Measurements from ENCODE around the gene RPL28. TPM values are rescaled to one million over a fixed set of nuclear protein-coding genes. Genes with fewer than 3 reads are reported as not detected.
A peak's percentile ranks its signal among the peaks of the same experiment; 100 is the strongest.

Gene RPL28
- total and polyA plus RNA-seq, 2 donors (not counting 3 experiments of a cell fraction or from before 2014, with no cell fraction given), result 1,872 to 3,435 TPM

DNA sequence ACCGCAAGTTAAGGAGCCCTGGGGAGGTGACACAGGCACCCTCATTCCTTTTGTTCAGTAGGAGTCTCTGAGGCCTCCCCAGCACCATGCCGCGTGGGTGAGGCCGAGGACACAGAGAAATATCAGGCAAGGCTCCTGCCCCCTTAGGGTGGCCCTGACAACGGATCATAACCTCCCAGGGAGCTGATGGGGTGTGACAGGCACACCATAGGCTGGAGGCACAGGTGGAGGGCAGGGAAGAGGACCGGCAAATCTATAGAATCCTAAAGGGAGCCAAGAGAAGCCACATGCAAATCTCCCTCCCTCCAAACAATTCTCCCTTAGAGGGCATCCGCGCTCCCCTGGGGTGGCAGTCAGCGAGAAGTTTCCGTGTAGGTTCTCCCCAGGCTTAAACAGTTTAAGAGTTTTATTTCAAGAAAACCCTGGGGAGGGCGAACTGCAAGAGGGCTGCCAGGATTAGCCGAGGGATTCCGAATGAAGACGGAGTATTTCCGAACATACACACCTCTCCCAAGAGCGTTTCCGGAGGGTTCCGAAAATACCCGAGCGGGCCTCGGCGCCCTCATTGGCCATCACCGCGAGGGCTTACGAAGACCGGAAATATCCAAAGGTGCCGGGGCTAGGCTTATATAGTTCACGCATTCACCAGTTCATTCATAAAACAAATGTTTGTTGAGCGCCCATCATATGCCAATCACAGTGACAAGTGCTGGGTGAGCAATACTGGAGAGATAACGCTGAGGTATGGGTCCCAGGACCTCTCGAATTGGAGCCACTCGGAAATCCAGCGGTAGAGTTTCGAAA is 610 bp upstream of the RPL28 start:
- intact Hi-C loops (cut with micrococcal nuclease), result loop anchor here (1.0 to 10.0 kb wide), 7 partner anchors 23 to 240 kb away; partner anchors contain the start of genes ISOC2, KMT5C, TNNT1 and ZNF524
- TF ChIP-seq POLR2A (IDR thresholded peaks at IDR 0.05; ENCODE audit: low read depth, low read length) (no peak), GATA2 (IDR thresholded peaks at IDR 0.05; ENCODE audit: insufficient read depth, insufficient read length, low read depth, low read length) (no peak), POLR2AphosphoS5 (IDR thresholded peaks at IDR 0.05; ENCODE audit: insufficient read depth, low read depth, low read length) (no peak), FOS (IDR thresholded peaks at IDR 0.05; ENCODE audit: borderline replicate concordance, insufficient read depth, low read length) (no peak), EZH2 (IDR thresholded peaks at IDR 0.05; ENCODE audit: borderline replicate concordance, low read depth, low read length, severe bottlenecking) (no peak), MYC (IDR thresholded peaks at IDR 0.05; ENCODE audit: low read depth, low read length) (no peak), JUN (IDR thresholded peaks at IDR 0.05; ENCODE audit: borderline replicate concordance, insufficient read depth, insufficient read length, low read depth) (no peak)
- TF ChIP-seq, protein P1, sequence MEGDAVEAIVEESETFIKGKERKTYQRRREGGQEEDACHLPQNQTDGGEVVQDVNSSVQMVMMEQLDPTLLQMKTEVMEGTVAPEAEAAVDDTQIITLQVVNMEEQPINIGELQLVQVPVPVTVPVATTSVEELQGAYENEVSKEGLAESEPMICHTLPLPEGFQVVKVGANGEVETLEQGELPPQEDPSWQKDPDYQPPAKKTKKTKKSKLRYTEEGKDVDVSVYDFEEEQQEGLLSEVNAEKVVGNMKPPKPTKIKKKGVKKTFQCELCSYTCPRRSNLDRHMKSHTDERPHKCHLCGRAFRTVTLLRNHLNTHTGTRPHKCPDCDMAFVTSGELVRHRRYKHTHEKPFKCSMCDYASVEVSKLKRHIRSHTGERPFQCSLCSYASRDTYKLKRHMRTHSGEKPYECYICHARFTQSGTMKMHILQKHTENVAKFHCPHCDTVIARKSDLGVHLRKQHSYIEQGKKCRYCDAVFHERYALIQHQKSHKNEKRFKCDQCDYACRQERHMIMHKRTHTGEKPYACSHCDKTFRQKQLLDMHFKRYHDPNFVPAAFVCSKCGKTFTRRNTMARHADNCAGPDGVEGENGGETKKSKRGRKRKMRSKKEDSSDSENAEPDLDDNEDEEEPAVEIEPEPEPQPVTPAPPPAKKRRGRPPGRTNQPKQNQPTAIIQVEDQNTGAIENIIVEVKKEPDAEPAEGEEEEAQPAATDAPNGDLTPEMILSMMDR (IDR thresholded peaks at IDR 0.05; ENCODE audit: extremely low read depth in 1 of 2, insufficient read depth in 1 of 2, low read depth in 1 of 2, low read length in 2 of 2), result no peak
- TF ChIP-seq, protein P2, sequence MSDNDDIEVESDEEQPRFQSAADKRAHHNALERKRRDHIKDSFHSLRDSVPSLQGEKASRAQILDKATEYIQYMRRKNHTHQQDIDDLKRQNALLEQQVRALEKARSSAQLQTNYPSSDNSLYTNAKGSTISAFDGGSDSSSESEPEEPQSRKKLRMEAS (IDR thresholded peaks at IDR 0.05; ENCODE audit: insufficient read depth, insufficient read length), result no peak
- DNase-seq (ENCODE audit: low read depth, low spot score), result peak; percentile 97
- ChIA-PET CTCF (interaction anchor here (1.3 to 2.9 kb wide), 7 partner anchors 13 to 119 kb away, joined by 7 to 51 read pairs (median 10); partner anchors contain the start of gene KMT5C), POLR2A (interaction anchor here (2.4 kb wide), 2 partner anchors 22 to 46 kb away, joined by 9 to 11 read pairs; partner anchors contain the start of genes KMT5C and UBE2S)
- peak overlapping the region; percentile 67 for H3K9ac ChIP-seq (replicated peaks; ENCODE audit: extremely low read depth, insufficient read depth, low read length)
- H2AFZ ChIP-seq (ENCODE audit: low read depth, low read length), result peak overlapping the region; percentile 90
- H3K4me1 ChIP-seq (ENCODE audit: control insufficient read depth, extremely low read depth, insufficient read depth, low read length), result peaks cover 31% of the 10 kb centered on the region
- peak overlapping the region in 2 of 3 experiments; percentile 31 to 58 for H3K4me3 ChIP-seq (replicated peaks in 1 of 3; ENCODE audit: insufficient read depth in 1 of 3, low read depth in 1 of 3, low read length in 3 of 3)
- H3K79me2 ChIP-seq (ENCODE audit: control insufficient read depth, insufficient read depth, low read length), result peaks cover 41% of the 10 kb centered on the region
- H4K20me1 ChIP-seq (replicated peaks; ENCODE audit: control insufficient read depth, extremely low read depth, insufficient read depth, low read length), result peaks cover 4% of the 10 kb centered on the region
- BruUV-seq (replicated peaks), result TSS peak; percentile 60
- H3K9me3 ChIP-seq (replicated peaks; ENCODE audit: control insufficient read depth, insufficient read depth, low read length), result no peaks in the 10 kb centered on the region
- FAIRE-seq, result no peak
- H3K4me2 ChIP-seq (ENCODE audit: insufficient read depth, low read length), result peak overlapping the region; percentile 86
- H3K27ac ChIP-seq (ENCODE audit: insufficient read depth, low read depth, low read length), result peak overlapping the region; percentile 75
- H3K9me1 ChIP-seq (replicated peaks; ENCODE audit: control insufficient read depth, extremely low read depth, insufficient read depth, low read length), result no peaks in the 10 kb centered on the region
- no peaks in the 10 kb centered on the region for H3K27me3 ChIP-seq (ENCODE audit: control insufficient read depth in 2 of 2, insufficient read depth in 2 of 2, low read length in 2 of 2)
- dilution Hi-C loops (cut with MboI; ENCODE audit: extremely low pct_ligation_motif_present, low sequenced_read_pairs), result no loop called here
- H3K36me3 ChIP-seq (ENCODE audit: control insufficient read depth in 2 of 2, extremely low read depth in 1 of 2, insufficient read depth in 2 of 2, low read length in 2 of 2), result peaks cover 14 to 24% of the 10 kb centered on the region in 2 experiments
